MG63 (cell line): ENCODE measurements around the gene GAB1. TPM values are rescaled to one million over a fixed set of nuclear protein-coding genes. Genes with fewer than 3 reads are reported as not detected.

Source experiments
- DNase-seq: peaks from one replicate; pipeline ENCODE4 v3.0.0-alpha.2; 2020
- H3K27me3 ChIP-seq: fragments of 250-450 bp; sonication (Bioruptor Pico); 2 replicates; pipeline ENCODE4 v1.5.1; 2020; ENCODE audit warnings: mild to moderate bottlenecking, moderate library complexity
- H3K36me3 ChIP-seq: fragments of 250-450 bp; sonication (Bioruptor Pico); 2 replicates; pipeline ENCODE4 v1.5.1; 2020; ENCODE audit warnings: mild to moderate bottlenecking, moderate library complexity
- H3K4me3 ChIP-seq: fragments of 250-450 bp; sonication (Bioruptor Pico); 2 replicates; pipeline ENCODE4 v1.5.1; 2020; ENCODE audit warnings: mild to moderate bottlenecking, moderate library complexity
- H3K9me3 ChIP-seq: fragments of 250-450 bp; sonication (Bioruptor Pico); 2 replicates; pipeline ENCODE4 v1.5.1; 2020; ENCODE audit warnings: mild to moderate bottlenecking, moderate library complexity
- total RNA-seq: library from RNA; depleted of rRNA; stranded (reverse); fragments of >200 nt; shearing (Covaris generic); gene quantifications from 2 replicates; pipeline ENCODE4 v1.2.3, GENCODE V29; 2014; ENCODE audit warnings: low replicate concordance

Gene GAB1
- total RNA-seq, 1 experiment from 2014 or later = 3.4 TPM

GRCh38 chr4:143351774-143352451 lies 15.2 kb downstream of the GAB1 start:
- Histone ChIP-seq H3K9me3 (no peaks in the 10 kb centered on the region), H3K36me3 (no peaks in the 10 kb centered on the region), H3K4me3 (no peak overlapping the region), H3K27me3 (no peaks in the 10 kb centered on the region)
- DNase-seq = peak; percentile 69

GRCh38 chr4:143352720-143353119 lies 16.0 kb downstream of the GAB1 start:
- Histone ChIP-seq H3K9me3 (no peaks in the 10 kb centered on the region), H3K27me3 (no peaks in the 10 kb centered on the region), H3K36me3 (no peaks in the 10 kb centered on the region), H3K4me3 (no peak overlapping the region)
- DNase-seq = no peak

- no peak for DNase-seq
- H3K27me3 ChIP-seq = no peaks in the 10 kb centered on the region
- no peaks in the 10 kb centered on the region for H3K36me3 ChIP-seq
- H3K4me3 ChIP-seq = no peak overlapping the region
- H3K9me3 ChIP-seq = no peaks in the 10 kb centered on the region
These were observed 17.1 kb downstream of the GAB1 start for GRCh38 chr4:143353797-143354196.

GRCh38 chr4:143354990-143355389 lies 18.3 kb downstream of the GAB1 start:
- Histone ChIP-seq H3K9me3 (no peaks in the 10 kb centered on the region), H3K4me3 (no peak overlapping the region), H3K36me3 (no peaks in the 10 kb centered on the region), H3K27me3 (no peaks in the 10 kb centered on the region)
- no peak for DNase-seq

GRCh38 chr4:143355540-143356217 lies 19.0 kb downstream of the GAB1 start:
- H3K4me3 ChIP-seq = no peak overlapping the region
- H3K9me3 ChIP-seq = no peaks in the 10 kb centered on the region
- no peaks in the 10 kb centered on the region for H3K27me3 ChIP-seq
- H3K36me3 ChIP-seq = no peaks in the 10 kb centered on the region
- no peak for DNase-seq

- H3K4me3 ChIP-seq = no peak overlapping the region
- no peaks in the 10 kb centered on the region for H3K9me3 ChIP-seq
- no peaks in the 10 kb centered on the region for H3K36me3 ChIP-seq
- no peak for DNase-seq
- no peaks in the 10 kb centered on the region for H3K27me3 ChIP-seq
These were observed 19.8 kb downstream of the GAB1 start for GRCh38 chr4:143356493-143356892.

GRCh38 chr4:143357161-143357845 lies 20.6 kb downstream of the GAB1 start:
- H3K9me3 ChIP-seq = no peaks in the 10 kb centered on the region
- no peak for DNase-seq

GRCh38 chr4:143358419-143358818 lies 21.7 kb downstream of the GAB1 start:
- no peak overlapping the region for H3K4me3 ChIP-seq
- DNase-seq = no peak
- H3K36me3 ChIP-seq = no peaks in the 10 kb centered on the region
- no peaks in the 10 kb centered on the region for H3K27me3 ChIP-seq
- H3K9me3 ChIP-seq = no peaks in the 10 kb centered on the region

More at GRCh38 chr4:143357161-143357845, 20.6 kb downstream of the GAB1 start:
- Histone ChIP-seq H3K27me3 (no peaks in the 10 kb centered on the region), H3K4me3 (no peak overlapping the region), H3K36me3 (no peaks in the 10 kb centered on the region)

- no peaks in the 10 kb centered on the region for H3K27me3 ChIP-seq
- H3K9me3 ChIP-seq = no peaks in the 10 kb centered on the region
- H3K36me3 ChIP-seq = no peaks in the 10 kb centered on the region
- H3K4me3 ChIP-seq = no peak overlapping the region
- DNase-seq = peak; percentile 6
These were observed 22.4 kb downstream of the GAB1 start for GRCh38 chr4:143358923-143359643.

GRCh38 chr4:143359644-143360193 lies 23.0 kb downstream of the GAB1 start:
- Histone ChIP-seq H3K4me3 (no peak overlapping the region), H3K9me3 (no peaks in the 10 kb centered on the region), H3K27me3 (no peaks in the 10 kb centered on the region), H3K36me3 (no peaks in the 10 kb centered on the region)
- no peak for DNase-seq

- Histone ChIP-seq H3K4me3 (no peak overlapping the region), H3K27me3 (no peaks in the 10 kb centered on the region), H3K9me3 (no peaks in the 10 kb centered on the region), H3K36me3 (no peaks in the 10 kb centered on the region)
- no peak for DNase-seq
These were observed 24.4 kb downstream of the GAB1 start for GRCh38 chr4:143360838-143361625.

- H3K4me3 ChIP-seq = no peak overlapping the region
- no peaks in the 10 kb centered on the region for H3K9me3 ChIP-seq
- H3K36me3 ChIP-seq = no peaks in the 10 kb centered on the region
- H3K27me3 ChIP-seq = no peaks in the 10 kb centered on the region
- DNase-seq = no peak
These were observed 25.8 kb downstream of the GAB1 start for GRCh38 chr4:143362349-143363046.

- no peaks in the 10 kb centered on the region for H3K27me3 ChIP-seq
- DNase-seq = no peak
- H3K36me3 ChIP-seq = no peaks in the 10 kb centered on the region
- H3K4me3 ChIP-seq = no peak overlapping the region
- no peaks in the 10 kb centered on the region for H3K9me3 ChIP-seq
These were observed 26.7 kb downstream of the GAB1 start for GRCh38 chr4:143363332-143363731.

GRCh38 chr4:143364063-143364462 lies 27.4 kb downstream of the GAB1 start:
- H3K27me3 ChIP-seq = no peaks in the 10 kb centered on the region
- no peak overlapping the region for H3K4me3 ChIP-seq
- no peak for DNase-seq
- H3K36me3 ChIP-seq = no peaks in the 10 kb centered on the region
- H3K9me3 ChIP-seq = no peaks in the 10 kb centered on the region

GRCh38 chr4:143367863-143368262 lies 31.2 kb downstream of the GAB1 start:
- H3K36me3 ChIP-seq = no peaks in the 10 kb centered on the region
- H3K27me3 ChIP-seq = no peaks in the 10 kb centered on the region
- H3K9me3 ChIP-seq = no peaks in the 10 kb centered on the region
- H3K4me3 ChIP-seq = no peak overlapping the region
- DNase-seq = no peak

GRCh38 chr4:143369552-143369951 lies 32.9 kb downstream of the GAB1 start:
- Histone ChIP-seq H3K9me3 (no peaks in the 10 kb centered on the region), H3K36me3 (no peaks in the 10 kb centered on the region), H3K4me3 (no peak overlapping the region), H3K27me3 (no peaks in the 10 kb centered on the region)
- no peak for DNase-seq
